Measurements from ENCODE around the gene NPAS3. TPM values are rescaled to one million over a fixed set of nuclear protein-coding genes. Genes with fewer than 3 reads are reported as not detected.

Gene NPAS3
- total RNA-seq, 6 donors from 2014 or later, result 0.30 to 0.77 (median 0.59) TPM; not detected in 2

- TF ChIP-seq POLR2A (IDR thresholded peaks at IDR 0.05) (no peak), CTCF (IDR thresholded peaks at IDR 0.05) (no peak), EP300 (IDR thresholded peaks at IDR 0.05) (no peak), POLR2AphosphoS5 (IDR thresholded peaks at IDR 0.05) (no peak)
- Histone ChIP-seq H3K4me3 (no peak overlapping the region), H3K27me3 (no peaks in the 10 kb centered on the region), H3K9me3 (no peaks in the 10 kb centered on the region), H3K36me3 (no peaks in the 10 kb centered on the region), H3K27ac (no peak overlapping the region), H3K4me1 (peaks cover 0 to 5% (median 1%) of the 10 kb centered on the region in 4 donors)
- ATAC-seq (ENCODE audit: low FRiP score in 2 of 2), result no peak
- no peak for DNase-seq
- 79 to 88% methylated on average over 7 of the region's 7 CpGs for WGBS, 2 donors
These were observed 839.0 kb downstream of the NPAS3 start for GRCh38 chr14:33777681-33778080.

- no peaks in the 10 kb centered on the region for H3K36me3 ChIP-seq
- DNase-seq (no peak), ATAC-seq (ENCODE audit: low FRiP score in 2 of 2) (no peak)
- no peak overlapping the region for H3K27ac ChIP-seq
- H3K4me3 ChIP-seq, result no peak overlapping the region
- H3K27me3 ChIP-seq, result no peaks in the 10 kb centered on the region
- 73 to 76% methylated on average over 4 of the region's 4 CpGs for WGBS, 2 donors
- H3K9me3 ChIP-seq, result no peaks in the 10 kb centered on the region
- H3K4me1 ChIP-seq, result peaks cover 0 to 5% (median 1%) of the 10 kb centered on the region in 4 donors
- TF ChIP-seq CTCF (IDR thresholded peaks at IDR 0.05), result no peak
- no peak for TF ChIP-seq POLR2A (IDR thresholded peaks at IDR 0.05)
- TF ChIP-seq EP300 (IDR thresholded peaks at IDR 0.05), result no peak
- no peak for TF ChIP-seq POLR2AphosphoS5 (IDR thresholded peaks at IDR 0.05)
These were observed 841.4 kb downstream of the NPAS3 start for GRCh38 chr14:33780035-33780434.

GRCh38 chr14:33781236-33781635 lies 842.6 kb downstream of the NPAS3 start:
- ATAC-seq (ENCODE audit: low FRiP score in 2 of 2), result no peak
- Histone ChIP-seq H3K27ac (no peak overlapping the region), H3K36me3 (no peaks in the 10 kb centered on the region), H3K9me3 (no peaks in the 10 kb centered on the region), H3K27me3 (no peaks in the 10 kb centered on the region), H3K4me3 (no peak overlapping the region), H3K4me1 (peaks cover 0 to 5% (median 1%) of the 10 kb centered on the region in 4 donors)
- TF ChIP-seq POLR2A (IDR thresholded peaks at IDR 0.05), result no peak
- TF ChIP-seq EP300 (IDR thresholded peaks at IDR 0.05), result no peak
- TF ChIP-seq POLR2AphosphoS5 (IDR thresholded peaks at IDR 0.05), result no peak
- TF ChIP-seq CTCF (IDR thresholded peaks at IDR 0.05), result no peak
- 48 to 69% methylated on average over 2 of the region's 2 CpGs for WGBS, 2 donors
- no peak for DNase-seq

- H3K36me3 ChIP-seq, result no peaks in the 10 kb centered on the region
- no peaks in the 10 kb centered on the region for H3K9me3 ChIP-seq
- no peak overlapping the region for H3K27ac ChIP-seq
- no peaks in the 10 kb centered on the region for H3K27me3 ChIP-seq
- no peak for ATAC-seq (ENCODE audit: low FRiP score in 2 of 2)
- DNase-seq, result no peak
- no peak for TF ChIP-seq EP300 (IDR thresholded peaks at IDR 0.05)
- no peak for TF ChIP-seq CTCF (IDR thresholded peaks at IDR 0.05)
- no peak for TF ChIP-seq POLR2AphosphoS5 (IDR thresholded peaks at IDR 0.05)
- no peak for TF ChIP-seq POLR2A (IDR thresholded peaks at IDR 0.05)
- WGBS, 2 donors, result 89 to 90% methylated on average over 6 of the region's 6 CpGs
- H3K4me3 ChIP-seq, result no peak overlapping the region
- peaks cover 0 to 5% (median 1%) of the 10 kb centered on the region in 4 donors for H3K4me1 ChIP-seq
These were observed 844.2 kb downstream of the NPAS3 start for GRCh38 chr14:33782923-33783322.

GRCh38 chr14:33786091-33786825 lies 847.6 kb downstream of the NPAS3 start:
- WGBS, 2 donors, result 80 to 82% methylated on average over 4 of the region's 4 CpGs
- no peak overlapping the region for H3K4me3 ChIP-seq
- TF ChIP-seq EP300 (IDR thresholded peaks at IDR 0.05) (no peak), POLR2AphosphoS5 (IDR thresholded peaks at IDR 0.05) (no peak), POLR2A (IDR thresholded peaks at IDR 0.05) (no peak), CTCF (IDR thresholded peaks at IDR 0.05) (no peak)
- DNase-seq (no peak), ATAC-seq (ENCODE audit: low FRiP score in 2 of 2) (no peak)
- no peaks in the 10 kb centered on the region for H3K9me3 ChIP-seq
- no peaks in the 10 kb centered on the region for H3K27me3 ChIP-seq
- no peaks in the 10 kb centered on the region for H3K36me3 ChIP-seq
- H3K27ac ChIP-seq, result no peak overlapping the region
- no peaks in the 10 kb centered on the region for H3K4me1 ChIP-seq
